Nephron (organoid): ENCODE data around the gene DLG5.

Experiments
- H3K27ac Mint-ChIP-seq, 3 experiments: 2 replicates each; pipeline ENCODE4 v1.8.0; 2020; ENCODE audit warnings: mixed read lengths in 3 of 3, mild to moderate bottlenecking in 2 of 3, moderate library complexity in 1 of 3
- H3K27me3 Mint-ChIP-seq: 2 replicates; pipeline ENCODE4 v1.8.0; 2021; ENCODE audit warnings: low read depth, mild to moderate bottlenecking, moderate library complexity, mixed read lengths
- H3K36me3 Mint-ChIP-seq: 2 replicates; pipeline ENCODE4 v1.8.0; 2020; ENCODE audit warnings: low read depth, mixed read lengths
- H3K4me1 Mint-ChIP-seq: 2 replicates; pipeline ENCODE4 v1.8.0; 2020; ENCODE audit warnings: mixed read lengths
- H3K4me3 Mint-ChIP-seq, 3 experiments: 2 replicates each; pipeline ENCODE4 v1.8.0; 2020; ENCODE audit warnings: mild to moderate bottlenecking in 3 of 3, mixed read lengths in 3 of 3, moderate library complexity in 2 of 3
- H3K9me3 Mint-ChIP-seq: 2 replicates; pipeline ENCODE4 v1.8.0; 2020; ENCODE audit warnings: mixed read lengths
- TF ChIP-seq, protein P1 (sequence below), 3 experiments: fragments of 200-600 bp; sonication (generic); IDR thresholded peaks; one replicate each; pipeline ENCODE4 v1.5.0; 2021; ENCODE audit warnings: antibody characterized with exemption in 3 of 3; ENCODE audit not compliant: unreplicated experiment in 3 of 3

Gene DLG5

DNA sequence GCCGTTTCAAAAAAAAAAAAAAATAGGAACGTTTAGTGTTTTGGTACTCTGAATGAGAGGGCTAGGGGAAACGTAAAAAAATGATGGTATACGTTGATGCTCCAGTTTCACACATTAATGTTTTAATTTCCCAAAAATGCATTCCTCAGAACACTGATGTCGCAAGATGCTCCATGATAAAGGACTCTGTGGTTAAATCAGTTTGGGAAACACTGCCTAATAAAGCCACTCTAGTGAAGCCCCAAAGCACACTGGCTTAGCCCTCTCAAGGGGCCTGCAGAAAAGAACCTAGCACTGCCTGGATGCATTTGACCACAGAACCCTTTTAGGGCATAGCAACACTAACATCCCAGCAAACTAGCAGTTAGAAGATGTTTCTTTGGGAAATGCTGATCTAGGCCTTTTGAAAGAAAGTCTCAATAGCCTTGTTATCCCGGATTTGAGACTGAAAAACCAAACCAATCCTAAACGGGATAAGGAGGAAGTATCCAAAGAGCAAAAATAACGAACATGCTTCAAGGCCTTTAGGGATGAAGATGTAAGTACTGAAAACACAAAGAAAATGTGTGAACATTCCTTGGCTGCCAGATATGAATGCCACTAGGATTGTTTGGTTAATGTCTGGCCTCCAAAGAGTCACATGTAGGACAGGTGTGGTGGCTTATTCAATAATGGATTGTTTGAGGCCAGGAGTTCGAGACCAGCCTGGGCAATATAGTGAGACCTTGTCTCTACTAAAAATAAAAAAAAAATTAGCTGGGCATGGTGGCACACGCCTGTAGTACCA is 11.0 kb downstream of the DLG5 start:
- H3K4me1 Mint-ChIP-seq, result peaks cover 11% of the 10 kb centered on the region
- H3K36me3 Mint-ChIP-seq, result peaks cover 10% of the 10 kb centered on the region
- H3K4me3 Mint-ChIP-seq, result no peak overlapping the region
- no peaks in the 10 kb centered on the region for H3K27me3 Mint-ChIP-seq
- H3K27ac Mint-ChIP-seq, result no peak overlapping the region
- H3K9me3 Mint-ChIP-seq, result no peaks in the 10 kb centered on the region
- TF ChIP-seq, protein P1, sequence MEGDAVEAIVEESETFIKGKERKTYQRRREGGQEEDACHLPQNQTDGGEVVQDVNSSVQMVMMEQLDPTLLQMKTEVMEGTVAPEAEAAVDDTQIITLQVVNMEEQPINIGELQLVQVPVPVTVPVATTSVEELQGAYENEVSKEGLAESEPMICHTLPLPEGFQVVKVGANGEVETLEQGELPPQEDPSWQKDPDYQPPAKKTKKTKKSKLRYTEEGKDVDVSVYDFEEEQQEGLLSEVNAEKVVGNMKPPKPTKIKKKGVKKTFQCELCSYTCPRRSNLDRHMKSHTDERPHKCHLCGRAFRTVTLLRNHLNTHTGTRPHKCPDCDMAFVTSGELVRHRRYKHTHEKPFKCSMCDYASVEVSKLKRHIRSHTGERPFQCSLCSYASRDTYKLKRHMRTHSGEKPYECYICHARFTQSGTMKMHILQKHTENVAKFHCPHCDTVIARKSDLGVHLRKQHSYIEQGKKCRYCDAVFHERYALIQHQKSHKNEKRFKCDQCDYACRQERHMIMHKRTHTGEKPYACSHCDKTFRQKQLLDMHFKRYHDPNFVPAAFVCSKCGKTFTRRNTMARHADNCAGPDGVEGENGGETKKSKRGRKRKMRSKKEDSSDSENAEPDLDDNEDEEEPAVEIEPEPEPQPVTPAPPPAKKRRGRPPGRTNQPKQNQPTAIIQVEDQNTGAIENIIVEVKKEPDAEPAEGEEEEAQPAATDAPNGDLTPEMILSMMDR (IDR thresholded peaks at IDR 0.05; ENCODE audit: unreplicated experiment in 3 of 3), result no peak

DNA sequence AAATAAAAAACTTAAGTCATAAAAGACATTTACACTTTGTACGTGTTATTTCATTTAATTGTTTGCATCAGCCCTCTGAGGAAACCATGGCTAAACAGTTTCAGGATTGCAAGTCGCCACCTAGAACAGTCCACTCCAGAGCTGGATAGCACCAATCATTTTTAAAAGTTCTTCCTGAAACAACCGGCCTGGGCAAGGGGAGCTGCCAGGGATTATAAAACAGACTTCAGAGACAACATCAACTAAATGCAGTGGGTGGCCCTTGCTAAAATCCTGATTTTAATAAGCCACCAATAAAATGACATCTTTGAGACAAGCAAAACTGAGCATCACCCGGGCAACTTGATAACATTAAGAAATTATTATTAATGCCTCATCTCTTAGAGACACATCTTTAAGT is 13.5 kb downstream of the DLG5 start:
- Mint-ChIP-seq H3K27me3 (no peaks in the 10 kb centered on the region), H3K27ac (no peak overlapping the region), H3K9me3 (no peaks in the 10 kb centered on the region), H3K4me3 (no peak overlapping the region), H3K4me1 (peaks cover 5% of the 10 kb centered on the region), H3K36me3 (peaks cover 6% of the 10 kb centered on the region)
- TF ChIP-seq, protein P1 (IDR thresholded peaks at IDR 0.05; ENCODE audit: unreplicated experiment in 3 of 3), result no peak

DNA sequence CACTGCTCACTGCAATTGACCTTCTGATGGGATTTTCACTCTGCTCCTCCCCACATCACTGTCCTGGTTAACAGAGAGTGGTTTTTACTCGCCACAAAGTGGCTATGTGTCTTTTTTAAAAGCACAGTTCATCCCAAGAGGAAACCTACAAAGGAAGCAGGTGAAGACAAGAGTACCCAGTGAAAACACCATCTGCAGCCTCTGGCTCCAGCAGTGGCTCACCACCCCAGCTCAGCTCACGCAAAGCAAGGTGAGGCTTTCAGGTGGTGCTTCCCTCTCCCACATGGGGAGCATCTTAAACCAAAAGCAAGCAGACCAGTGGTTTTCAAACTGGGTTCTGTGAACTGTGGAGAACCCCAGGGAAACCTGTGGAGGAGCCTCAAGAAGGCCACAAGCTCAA is 14.0 kb downstream of the DLG5 start:
- Mint-ChIP-seq H3K27me3 (no peaks in the 10 kb centered on the region), H3K4me3 (no peak overlapping the region), H3K4me1 (peaks cover 5% of the 10 kb centered on the region), H3K9me3 (no peaks in the 10 kb centered on the region), H3K36me3 (peaks cover 5% of the 10 kb centered on the region), H3K27ac (no peak overlapping the region)
- TF ChIP-seq, protein P1 (IDR thresholded peaks at IDR 0.05; ENCODE audit: unreplicated experiment in 3 of 3), result no peak

DNA sequence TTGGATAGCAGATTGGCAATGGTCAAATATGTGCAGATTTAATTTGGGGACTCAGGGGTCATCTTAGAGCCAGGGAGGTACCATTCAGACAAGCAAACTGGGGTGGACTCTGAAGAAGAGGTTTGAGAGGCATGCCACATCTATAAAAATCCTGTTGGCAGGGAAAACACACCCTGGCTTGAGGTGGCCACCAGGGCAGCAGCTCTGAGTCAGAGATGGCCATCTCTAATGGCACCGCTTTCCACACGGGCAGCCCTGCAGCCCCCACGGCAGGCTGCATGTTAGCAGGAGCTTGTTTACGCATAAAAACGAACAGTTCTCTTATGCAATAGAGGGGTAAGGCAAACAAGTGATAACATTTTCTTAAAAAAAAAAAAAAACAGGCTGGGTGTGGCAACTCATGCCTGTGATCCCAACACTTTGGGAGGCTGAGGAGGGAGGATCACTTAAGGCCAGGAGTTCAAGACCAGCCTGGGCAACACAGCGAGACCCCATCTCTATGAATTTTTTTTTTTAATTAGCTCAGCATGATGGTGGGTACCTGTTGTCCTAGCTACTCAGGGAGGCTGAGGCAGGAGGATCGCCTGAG is 14.9 kb downstream of the DLG5 start:
- Mint-ChIP-seq H3K4me3 (no peak overlapping the region), H3K36me3 (peaks cover 4% of the 10 kb centered on the region), H3K27ac (no peak overlapping the region), H3K9me3 (no peaks in the 10 kb centered on the region), H3K4me1 (peaks cover 5% of the 10 kb centered on the region), H3K27me3 (no peaks in the 10 kb centered on the region)
- TF ChIP-seq, protein P1 (IDR thresholded peaks at IDR 0.05; ENCODE audit: unreplicated experiment in 3 of 3), result no peak

DNA sequence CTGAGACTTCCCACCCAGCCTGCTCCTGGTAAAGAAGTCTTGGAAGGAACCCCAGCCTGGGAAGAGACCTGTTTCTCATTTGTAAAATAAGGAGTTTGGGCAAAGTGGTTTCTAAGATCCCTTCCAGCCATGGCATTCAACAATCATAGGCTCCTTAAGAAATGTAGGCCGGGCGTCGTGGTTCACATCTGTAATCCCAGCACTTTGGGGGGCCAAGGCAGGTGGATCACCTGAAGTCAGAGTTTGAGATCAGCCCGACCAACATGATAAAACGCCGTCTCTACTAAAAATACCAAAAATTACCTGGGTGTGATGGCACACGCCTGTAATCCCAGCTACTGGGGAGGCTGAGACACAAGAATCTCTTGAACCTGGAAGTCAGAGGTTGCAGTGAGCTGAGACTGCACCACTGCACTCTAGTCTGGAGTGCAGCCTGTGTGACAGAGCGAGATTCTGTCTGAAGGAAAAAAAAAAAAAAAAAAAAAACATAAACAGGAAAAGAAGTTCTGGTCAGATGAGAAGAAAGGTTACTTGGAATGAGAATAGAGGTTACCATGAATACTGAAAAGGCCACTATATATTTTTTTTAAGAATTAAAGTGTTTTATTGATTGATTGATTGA is 15.9 kb downstream of the DLG5 start:
- Mint-ChIP-seq H3K4me1 (peaks cover 5% of the 10 kb centered on the region), H3K36me3 (peaks cover 6% of the 10 kb centered on the region), H3K27ac (no peak overlapping the region), H3K27me3 (no peaks in the 10 kb centered on the region), H3K9me3 (no peaks in the 10 kb centered on the region), H3K4me3 (no peak overlapping the region)
- TF ChIP-seq, protein P1 (IDR thresholded peaks at IDR 0.05; ENCODE audit: unreplicated experiment in 3 of 3), result no peak
